DMS153 treated with DMSO at 0.1 percent for 48 hours (cell line): ENCODE results near the gene NDUFA11.

Experiments
- DNase-seq: peaks from one replicate; lab custom pipeline; 2025; ENCODE audit not compliant: unreplicated experiment; lab: John Stamatoyannopoulos, UW

The NDUFA11 gene

DNA sequence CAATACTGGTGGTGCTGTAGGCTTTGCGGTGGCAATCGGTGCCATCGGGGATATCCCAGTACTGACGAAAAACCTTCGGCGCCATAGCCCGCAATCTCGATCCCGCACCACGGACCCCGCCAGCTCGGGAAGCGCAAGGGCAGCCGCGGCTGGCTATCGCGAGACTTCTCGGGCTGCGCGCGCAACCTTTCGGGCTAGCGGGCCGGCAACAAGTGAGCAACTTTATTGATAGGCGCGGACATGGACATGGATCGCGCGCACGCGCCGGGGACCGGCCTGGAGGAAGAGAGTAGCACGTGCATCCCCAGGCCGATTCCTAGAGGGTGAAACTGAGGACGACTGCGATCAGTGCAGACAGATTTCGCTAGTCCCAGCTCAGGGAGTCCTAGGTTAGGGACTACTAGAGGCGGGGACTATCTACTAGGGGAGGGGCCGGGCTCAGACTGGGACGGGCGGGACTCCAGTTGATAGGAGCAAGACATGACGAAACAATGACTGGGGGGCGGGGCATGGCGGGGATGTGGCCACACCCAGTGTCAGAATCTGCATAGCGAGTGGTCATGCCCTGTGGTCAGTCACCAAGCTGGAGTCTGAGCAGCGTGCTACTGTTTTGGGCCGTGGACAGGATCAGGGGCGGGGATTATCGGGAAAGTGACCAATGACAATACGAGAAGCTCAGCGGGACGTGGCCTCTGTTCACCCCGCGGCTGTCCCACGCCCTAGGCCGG, at the start of gene NDUFA11:
Gene NDUFA11, minus strand, starts transcription at position 167 of the 728 bp plus-strand sequence. Its CDS starts 82 bp downstream, at position 85.
- DNase-seq: peak; percentile 94

DNA sequence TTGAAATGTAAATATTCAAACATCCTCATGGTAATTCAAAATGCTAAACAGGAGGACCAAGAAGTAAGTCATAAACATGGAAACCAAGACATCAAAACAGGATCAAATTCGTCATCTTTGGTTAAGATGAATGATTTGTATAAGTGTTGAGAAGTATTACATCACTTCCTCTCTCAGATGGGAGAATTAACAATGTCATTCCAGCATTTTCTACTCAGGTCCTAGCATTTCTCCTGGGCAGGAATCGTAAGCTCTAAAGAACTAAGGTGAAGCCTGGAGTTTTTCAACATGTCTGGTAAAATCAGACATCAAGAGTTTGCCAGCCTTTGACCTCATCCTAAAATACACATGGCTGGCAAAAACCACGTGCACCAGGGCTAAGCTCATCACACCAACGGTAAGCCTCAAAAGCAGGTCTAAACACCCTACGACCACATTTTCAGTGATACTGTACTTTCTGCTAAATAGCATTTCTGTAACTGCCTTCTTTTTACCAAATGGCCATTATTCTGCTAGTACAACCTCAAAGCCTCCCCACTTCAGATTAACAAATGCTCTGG, 49.5 kb upstream of the NDUFA11 start:
- no peak for DNase-seq

DNA sequence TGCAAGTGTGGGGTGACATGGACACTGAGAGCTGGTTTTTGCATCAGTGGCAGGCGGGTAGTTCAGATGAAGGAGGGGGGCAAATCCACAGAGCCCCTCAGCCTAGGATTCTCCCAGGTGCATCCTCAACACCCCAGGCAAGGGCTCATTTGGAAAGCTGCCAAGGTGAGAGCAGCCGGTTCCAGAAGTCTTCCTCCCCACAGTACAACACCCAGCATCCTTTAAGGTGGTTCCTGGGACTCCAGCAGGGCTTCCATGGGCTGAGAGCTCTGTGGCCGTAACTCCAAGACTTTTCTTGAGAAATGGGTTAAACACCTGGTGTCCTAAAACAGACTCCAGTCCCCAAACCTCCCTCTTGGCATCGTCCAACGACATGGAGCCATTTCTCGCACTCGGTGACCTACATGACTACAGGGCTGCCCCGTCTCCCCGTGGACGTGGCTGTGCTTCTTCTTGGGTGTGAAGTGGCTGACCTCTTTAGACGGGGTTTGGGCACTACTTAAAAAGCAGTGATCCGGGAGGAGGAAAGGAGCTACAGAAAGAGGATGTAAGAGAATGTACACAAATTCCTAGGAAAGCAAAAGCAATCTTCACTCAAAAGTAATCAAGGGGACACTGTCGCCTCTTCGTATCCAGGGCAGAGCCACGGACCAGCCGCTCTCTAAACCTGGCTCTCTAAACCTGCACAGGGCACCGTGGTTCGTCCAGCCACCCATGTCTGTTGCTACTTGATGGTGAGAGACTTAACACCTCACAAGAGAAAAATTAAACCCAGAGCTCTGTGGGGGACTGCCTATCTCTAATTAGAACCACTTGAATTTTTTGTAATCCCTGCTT, 48.8 kb upstream of the NDUFA11 start:
- no peak for DNase-seq

DNA sequence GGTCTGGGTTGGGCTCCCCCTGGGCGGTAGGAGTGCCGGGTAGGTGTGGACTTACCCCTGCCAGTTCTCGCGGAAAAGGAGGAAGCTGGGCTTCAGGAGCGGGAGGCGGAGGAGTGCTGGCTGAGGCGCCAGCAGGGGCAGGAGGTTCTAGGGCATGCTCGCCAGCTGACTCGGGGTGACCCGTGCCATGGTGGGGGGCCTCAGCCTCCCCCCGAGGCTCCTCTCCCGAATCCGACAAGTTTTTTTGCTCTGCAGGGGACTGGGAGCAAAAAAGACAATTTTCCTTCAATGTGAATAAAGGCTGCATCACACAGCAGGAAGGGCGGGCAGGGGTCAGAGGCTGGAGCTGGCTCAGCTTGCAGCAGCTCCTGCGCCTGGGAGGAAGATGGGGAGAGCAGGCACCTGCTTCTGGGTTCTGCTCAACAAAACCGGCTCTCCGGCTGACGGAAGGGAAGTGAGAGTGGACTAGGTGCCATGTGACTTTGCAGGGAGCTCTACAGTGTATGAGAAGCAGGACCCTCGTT, 47.8 kb upstream of the NDUFA11 start:
- DNase-seq: no peak

DNA sequence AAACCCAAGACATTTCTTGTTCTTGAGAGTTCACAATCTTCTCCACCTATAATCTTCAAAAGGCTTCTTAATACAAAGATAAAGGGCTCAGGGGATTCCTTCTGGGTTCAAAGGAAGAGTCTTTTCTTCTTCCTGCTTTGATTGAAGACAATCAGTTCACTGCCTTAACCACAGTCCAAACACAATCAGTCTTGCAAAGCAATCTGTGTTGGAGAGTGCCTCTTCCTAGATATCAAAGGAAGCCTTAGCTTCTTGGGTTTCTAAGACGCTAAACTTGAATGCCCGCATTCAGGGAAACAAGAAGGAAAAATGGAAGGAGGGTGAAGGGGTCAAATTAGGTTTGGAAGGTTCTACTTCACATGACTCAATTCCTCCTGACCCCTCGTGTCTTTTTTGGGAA, 47.2 kb upstream of the NDUFA11 start:
- no peak for DNase-seq

DNA sequence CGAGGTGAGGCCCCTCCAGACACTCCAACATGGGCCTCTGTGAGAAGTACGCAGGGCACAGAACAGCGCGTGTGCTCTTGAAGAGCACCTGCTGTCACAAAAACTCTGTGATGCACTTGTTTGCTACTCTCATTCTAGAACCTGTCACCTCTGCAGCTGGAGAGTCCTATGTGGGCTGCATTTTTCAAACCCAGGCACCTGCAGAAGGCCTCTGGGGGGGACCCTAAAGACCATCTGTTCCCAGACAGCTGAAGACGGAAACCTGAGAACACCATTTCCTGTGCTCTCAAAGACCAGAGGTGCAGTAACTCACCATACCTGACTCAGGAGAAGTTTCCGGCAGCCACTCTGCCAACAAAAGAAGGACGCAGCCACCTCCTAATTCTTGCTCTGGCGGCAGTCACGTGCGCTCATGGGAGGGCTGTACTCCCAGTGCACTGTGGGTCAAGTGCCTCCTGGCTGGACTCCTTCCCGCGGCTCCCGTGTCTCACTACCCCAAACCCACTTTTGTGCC, 46.3 kb upstream of the NDUFA11 start:
- DNase-seq: peak; percentile 79

DNA sequence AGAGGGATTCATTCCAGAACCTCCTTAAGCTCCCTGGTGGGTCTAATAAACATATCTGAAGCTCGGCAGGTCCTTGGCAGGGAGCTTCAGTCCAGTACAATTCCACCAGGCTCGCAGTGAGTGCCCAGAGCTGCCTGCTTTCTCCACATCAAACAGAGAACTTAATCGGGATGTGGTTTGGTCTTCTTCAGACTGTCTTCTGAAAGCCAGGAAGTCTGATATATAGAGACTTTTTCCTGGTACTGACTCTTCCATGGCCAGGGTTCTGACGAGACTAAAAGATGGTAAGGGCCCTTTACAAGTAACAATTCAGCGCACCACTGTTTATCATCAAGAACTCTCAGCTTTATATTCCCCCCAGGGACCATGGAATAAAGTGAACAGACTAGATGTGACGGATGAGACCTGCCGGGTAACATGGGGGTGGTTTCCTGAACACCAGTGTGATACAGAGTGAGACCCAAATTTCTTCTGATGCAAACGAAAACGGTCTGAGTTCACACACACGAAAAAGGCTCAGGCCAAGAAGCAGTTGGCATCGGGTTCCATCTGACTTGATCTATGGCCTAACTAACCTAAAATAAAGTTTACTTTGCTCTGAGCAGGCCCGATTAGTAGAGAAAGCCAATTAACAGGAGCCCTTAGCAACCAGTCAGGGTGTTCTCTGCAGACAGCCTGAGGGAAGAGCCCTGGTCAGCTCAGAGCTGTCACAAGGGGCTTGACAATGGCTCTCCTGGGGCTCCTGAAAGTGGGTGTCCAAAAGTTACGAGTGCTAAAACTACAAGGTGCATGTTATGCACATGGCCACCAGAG, 45.4 kb upstream of the NDUFA11 start:
- no peak for DNase-seq

DNA sequence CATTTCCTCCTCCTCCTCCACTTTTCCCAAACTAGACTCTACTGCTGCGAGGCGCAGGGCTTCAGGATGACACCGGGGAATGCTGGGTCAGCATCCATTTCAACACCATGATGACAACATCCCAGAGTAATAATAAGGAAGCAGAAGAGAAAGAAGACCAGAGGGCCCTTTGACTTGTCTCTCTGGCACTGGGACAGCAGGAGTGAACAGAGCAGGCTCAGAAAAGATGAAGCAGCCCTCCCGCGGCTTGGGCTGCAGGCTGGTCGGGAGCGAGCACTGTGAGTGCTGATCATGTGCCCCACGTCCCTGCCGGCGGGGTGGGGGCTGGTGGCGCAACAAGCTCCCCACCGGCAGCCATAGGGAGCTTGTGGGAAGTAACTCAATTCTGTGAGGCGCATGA, 43.8 kb upstream of the NDUFA11 start:
- no peak for DNase-seq

DNA sequence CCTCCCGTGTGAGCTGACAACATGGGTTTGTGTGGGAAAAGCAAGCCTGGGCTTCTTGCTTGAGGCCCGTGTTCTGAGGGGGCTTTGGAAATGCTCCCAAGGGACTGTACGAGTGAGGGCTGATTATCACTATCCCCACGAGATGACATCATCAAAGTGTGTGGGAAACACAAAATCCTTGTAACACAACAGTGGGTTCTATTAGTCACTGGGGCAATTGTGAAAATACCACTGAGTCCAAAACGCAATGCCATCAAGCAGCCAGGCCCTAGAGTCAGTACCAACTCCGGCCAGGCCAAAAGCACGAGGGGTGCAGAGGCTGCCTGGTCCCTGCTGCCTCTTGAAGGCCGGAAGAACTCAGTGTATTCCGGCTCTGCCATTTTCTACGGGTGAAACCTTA, 40.0 kb upstream of the NDUFA11 start:
- no peak for DNase-seq

DNA sequence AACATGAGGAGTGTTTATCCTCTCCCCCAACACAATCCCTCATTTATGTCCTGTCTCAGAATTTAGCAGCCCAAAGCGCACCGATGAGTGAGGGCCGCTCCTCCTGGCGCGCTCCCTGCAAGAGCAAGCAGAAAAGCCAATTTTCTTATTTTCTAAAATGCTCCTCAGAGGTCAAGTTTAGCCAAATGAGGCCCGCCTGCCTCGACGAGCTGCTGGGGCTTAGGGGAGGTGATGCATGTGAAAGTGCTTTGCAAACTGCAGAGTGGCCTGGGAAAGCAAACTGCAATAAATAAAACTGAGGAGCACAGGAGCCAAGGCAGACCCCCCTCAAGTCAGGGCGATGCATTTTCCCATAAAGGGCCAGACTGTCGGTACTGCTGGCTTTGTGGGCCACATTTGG, 39.5 kb upstream of the NDUFA11 start:
- DNase-seq: no peak

DNA sequence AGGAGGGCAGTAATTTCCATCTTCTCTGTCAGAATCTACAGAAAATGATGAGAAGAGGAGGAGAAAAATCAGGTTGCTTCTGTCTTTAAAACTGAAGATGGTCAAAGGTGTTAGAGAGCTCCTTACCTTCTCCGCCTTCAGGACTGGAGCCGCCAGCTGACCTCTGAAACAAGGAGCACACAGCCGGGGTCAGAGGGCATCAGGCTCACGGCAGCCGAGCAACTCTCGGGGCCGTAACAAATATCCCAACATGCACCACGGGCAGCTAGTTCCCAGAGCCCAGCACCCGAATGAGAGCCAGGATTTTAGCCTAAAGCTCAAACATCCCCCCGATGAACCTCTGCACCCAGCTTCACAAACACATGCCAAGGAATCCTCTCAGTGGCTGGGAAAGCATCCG, 38.1 kb upstream of the NDUFA11 start:
- no peak for DNase-seq

DNA sequence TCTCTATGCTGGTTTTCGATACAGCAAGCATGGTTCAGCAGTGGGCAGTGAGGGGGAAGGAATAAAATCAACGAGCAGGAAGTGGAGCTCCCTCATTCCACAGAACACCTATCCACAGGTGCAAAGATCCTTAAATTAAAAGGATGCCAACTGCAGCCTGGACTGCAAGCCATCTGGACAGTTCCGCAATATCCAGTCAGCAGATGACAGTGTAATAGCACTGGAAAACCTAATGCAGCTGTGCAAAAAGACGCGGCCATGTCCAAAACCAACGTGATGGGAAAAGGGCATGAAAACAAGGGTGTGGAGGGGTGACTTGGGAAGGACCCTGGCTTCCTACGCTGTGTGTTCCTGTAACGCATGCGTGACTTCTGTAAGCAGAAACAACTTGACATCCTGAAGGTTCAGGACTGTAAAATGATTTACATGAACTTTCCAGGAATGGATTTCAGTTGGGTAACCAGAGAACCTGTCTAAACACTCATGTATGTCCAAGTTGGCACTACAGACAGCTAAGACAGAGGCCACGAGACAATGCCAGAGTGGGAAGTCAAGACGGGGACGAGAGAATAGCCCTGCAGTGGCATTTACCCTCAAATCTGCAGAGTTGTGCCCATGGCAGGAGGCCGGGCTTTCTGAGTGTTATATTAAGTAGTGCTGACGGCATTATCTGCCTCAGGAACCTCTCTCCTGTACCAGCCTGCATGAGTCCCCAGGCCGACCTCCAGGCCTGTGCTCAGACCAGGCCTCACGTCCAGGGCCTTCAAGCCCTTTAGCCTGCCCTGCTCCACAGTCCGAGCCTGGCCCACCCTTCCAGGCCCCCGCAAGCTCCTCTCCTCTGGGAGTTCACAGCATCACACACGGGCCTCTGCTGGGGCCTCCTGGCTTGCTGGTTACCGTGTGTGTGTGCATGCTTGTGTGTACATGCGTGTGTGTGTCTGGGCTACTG, 36.9 kb upstream of the NDUFA11 start:
- no peak for DNase-seq

DNA sequence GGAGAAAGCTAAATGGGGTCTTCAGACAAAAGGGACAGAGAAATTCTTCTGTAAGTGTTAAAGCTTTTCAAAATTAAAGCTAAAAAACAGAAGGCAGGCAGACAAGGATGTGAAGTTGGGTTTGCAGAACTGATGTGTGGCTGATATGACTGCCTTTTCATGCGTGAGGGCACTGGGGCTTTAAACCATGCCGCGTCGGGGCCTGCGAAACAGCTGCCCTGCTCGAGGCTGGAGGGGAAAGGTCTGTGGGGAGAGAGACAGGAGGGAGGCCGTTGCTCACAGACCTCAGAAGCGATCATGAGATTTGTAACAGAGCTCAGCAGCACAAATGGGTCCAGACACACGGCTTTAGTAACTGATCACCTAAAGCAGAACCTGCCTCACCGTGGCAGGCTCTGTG, 34.0 kb upstream of the NDUFA11 start:
- DNase-seq: no peak

DNA sequence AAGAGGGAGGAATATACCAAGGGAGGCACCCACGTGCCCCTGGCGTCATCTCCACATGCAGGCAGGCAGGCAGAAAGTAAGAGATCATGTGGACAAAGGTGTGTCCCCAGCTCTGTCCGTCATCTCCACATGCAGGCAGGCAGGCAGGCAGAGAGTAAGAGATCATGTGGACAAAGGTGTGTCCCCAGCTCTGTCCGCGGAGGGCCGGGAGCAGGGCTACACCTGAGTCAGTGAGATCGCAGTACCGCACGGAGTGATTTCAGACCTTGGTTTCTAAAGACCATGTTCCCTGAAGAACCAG, 32.7 kb upstream of the NDUFA11 start:
- DNase-seq: no peak

DNA sequence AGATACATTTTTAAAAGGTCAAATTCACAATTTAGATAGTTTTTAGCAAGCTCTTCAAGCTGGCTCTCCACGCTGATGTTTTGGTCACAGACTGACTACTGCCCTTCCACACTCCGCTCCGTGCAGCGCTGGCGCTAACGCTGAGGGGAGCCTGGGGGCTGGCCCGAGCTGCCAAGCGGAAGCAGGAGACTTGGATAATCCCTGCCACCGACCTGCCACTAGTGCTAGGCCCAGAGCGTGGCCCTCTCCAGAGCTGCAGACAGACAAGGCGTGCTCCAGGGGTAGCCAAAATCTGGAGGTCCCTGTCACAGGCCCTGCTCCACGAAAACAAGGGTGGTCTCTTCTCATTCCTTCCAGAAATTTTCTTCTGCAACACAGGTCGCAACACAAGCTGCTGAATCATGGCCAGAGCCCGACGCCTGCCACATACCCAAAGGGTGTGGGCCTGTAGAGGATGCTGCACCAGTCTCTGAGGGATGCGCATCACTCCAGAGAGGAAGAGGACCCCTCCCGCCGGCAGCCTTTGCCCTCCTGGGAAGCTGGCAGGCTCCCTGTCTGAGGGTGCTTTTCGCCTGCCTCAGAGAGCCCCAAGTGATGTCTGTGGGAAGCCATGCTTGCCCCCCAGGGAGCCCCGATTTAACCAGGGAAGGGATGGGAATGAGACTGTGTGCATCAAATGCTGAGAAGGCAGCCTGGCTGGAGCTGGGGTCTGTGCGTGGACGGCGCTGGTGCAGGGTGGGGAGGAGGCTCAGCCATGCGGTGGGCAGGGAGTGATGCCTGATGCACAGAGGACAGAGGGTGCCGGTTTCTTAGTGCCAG, 32.1 kb upstream of the NDUFA11 start:
- no peak for DNase-seq

DNA sequence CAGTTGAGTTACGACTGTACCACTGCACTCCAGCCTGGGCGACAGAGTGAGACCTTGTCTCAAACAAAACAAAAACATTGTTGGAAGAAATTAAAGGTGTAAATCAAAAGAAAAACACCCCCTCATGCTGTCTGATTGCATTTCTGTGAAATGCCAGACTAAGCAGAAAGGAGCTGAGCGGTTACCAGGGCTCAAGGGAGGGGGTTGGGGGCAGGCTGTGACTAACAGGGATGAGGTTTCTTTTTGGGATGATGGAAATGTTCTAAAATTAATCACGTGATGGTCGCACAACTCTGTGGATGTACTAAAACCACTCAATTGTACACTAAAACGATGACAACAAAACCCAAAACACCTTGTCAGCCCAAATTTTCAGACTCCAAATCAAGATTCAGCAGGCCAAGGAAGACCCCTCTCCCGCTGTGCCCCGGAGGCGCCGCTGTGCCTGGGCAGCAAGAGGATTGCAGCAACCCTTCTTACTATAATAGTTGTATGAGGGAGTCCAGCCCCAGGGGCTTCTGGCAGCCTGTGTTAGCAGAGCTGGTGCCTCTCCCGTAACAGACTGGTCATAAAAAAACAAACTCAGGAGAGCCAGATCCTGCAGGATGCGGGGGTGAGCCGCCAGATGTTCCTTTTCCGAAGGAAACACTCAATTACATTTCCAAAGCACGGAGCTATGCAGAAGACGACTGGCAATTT, 31.3 kb upstream of the NDUFA11 start:
- DNase-seq: no peak

DNA sequence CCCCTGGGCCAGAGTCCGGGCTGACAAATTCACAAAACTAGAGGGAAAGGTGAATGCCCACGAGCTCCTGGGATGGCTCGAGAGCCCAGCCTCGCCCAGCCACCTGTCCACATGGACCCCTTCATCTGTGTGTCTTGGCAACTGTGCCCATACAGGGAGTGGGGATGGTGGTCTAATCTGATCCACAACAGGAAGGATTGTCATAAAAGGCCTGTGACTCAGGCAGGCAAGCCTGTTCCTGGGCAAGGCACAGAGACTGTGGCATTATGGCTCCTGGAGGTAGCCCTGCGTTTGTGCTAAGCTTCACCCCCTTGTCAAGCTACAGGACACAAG, 30.4 kb upstream of the NDUFA11 start:
- DNase-seq: no peak

DNA sequence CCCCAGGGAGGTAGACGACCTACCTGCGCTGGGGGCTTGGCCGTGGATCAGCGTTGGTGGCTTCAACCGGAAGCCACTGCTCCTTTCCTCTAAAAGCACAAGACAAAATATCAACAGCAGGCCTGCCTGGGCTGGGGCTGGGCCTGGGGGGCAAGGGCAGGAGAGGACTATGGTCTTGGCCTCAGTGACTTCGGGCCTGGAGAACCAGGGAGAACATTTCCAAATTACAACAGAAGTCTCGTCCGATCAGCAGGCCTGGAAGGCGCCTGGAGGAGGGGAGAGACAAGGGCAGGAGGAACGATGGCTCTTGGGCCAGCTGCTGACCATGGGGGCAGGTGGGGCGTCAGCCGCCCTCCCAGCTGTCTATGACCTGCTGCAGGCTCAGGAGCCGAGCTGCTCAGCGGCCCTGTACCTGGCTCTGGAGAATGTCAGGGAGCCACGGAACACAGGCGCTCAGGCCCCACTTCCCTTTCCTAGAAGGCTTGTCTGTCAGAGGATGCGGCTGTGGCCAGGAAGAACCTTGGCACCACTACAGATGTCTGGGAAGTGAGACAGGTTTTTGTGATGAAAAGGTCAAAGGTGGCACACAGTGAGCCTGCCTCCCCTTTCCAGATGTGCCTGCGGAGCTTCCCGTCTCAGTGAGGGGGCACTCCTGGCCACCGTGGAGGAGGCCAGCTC, 29.9 kb upstream of the NDUFA11 start:
- DNase-seq: no peak
